HG03103 (cell line): ENCODE measurements around the gene GTF3A.
A peak's percentile ranks its signal among the peaks of the same experiment; 100 is the strongest.

Experiments
- ATAC-seq: cut with Tn5 transposase; IDR thresholded peaks from one replicate; pipeline ENCODE4 v1.9.1; 2021; ENCODE audit warnings: low read depth; ENCODE audit not compliant: unreplicated experiment

GTF3A gene

DNA sequence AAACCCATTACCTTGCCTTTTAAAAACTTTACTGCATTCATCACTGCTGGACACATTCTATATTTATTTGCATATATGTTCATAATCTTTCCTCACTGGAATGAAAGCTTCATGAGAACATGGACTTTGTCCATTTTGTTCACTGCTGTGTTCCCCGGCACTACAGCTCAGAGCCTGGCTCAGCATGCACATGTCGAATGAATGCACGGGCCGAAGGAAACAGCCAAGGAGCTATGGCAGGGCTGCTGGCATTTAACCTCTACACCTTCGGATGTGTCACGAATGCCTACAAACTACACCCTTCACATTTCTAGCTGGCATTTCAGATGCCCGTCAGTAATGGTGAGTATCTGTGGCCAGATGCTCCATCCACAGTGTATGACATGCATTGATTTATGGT, 18.4 kb downstream of the GTF3A start:
- ATAC-seq = no peak

DNA sequence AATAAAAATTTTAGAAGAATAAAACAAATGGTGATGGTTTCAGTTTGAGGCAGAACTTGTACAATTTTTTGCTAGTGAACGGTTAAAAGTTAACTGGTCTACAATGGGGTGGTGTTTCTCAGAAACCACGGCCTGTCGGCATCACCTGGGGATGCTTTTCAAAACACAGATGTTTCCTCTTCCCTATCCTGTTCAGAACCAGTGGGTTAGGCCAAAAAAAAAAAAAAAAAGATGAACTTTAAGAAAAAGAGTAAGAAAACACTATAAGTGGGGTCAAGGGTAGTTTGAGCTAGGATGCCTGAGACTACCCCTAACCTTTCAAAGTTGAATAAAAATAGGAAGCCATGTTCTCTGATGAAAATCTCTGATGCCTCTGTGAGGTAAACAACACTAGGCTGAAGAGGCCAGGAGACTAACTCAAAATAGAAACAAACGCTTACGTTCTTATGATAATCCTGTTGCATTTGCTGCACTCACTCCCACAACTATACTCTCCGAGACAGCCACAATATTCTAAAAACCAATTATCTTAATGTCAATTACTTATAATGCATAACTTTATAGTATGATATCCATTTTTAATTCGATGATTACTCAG, 22.7 kb downstream of the GTF3A start:
- no peak for ATAC-seq

DNA sequence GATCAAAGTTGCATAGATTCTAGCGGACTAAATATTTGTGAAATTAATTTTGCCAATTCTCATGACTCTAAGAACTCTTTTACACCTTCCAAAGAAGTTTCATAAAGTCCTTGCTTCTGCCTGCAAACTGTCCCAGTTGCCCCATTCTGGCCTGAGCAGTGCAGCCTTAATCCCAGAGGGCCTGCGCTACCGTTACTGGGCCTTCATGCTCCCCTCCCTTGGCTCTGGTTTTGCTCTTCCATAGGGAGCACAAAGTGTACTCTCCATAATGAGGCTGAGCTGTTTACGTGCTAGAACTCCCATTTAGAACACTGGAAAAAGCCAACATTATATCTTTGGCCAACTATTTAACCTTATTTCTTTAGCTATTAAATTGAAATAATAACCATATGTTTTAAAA, 23.9 kb downstream of the GTF3A start:
- no peak for ATAC-seq

DNA sequence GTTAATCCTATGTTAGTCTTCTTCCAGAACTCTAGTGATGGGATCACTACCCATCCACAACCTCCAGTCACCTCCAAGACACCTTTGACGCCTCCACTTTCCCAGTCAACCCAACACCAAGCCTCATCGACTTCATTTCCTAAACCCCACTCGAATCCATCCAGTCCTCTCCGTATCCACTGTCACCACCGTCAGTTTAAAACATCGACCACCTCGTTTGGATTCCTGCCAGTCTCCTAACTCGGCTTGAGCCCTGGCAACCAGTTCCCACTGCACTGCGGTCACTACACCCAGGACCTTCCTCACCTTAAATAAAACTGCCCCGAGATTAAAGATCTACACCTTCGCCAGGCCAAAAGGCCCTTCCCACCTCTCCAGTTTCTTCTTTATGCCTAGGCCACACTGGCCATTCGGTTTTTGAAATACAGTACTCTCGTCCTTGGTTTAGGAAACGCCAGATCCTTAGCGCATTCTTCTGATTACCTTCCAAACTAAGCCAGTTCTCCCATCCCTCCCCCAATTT, 24.7 kb downstream of the GTF3A start:
- no peak for ATAC-seq

DNA sequence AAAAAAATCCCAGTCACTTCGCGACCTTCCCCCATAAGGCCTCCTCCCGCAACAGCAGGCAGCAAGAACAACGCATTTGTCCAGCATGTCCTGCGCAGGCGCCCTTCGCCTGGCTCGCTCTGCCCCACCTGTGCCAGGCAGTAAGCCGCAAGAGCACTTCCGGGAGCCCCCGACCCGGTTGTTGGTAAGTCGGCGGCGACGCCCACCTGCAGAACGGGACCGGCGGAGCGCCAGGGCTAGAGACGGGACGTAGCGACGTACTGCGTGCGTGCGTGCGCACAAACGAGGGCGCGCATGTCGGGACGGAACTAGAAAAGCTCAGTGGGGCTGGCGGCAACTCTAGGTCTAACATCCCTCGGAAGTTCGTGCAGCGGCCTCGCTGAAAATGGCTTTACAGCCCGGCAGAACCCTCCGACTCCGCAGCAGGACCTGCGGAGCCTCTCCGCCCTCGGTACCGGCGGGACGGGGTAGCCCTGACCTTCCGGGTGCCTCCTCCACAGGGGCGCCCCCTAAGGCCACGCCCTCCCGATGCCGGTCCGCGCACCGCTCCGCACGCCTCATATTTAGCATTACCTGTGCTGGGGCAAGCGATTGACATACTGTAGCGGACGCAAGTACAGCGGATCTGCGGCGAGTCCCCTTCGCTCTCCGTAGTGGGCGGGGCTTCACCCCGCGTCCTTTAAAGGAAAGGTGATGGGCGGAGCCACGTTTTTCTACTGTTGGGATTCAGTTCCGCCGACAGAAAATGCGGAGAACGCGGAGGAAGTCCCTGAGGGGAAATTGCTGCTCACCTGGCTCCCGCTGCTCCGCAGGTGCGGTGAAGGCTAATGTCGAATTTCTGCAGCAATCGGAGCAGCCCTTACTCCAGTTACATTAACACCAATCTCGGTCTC, 25.8 kb downstream of the GTF3A start, which contains the start of gene MTIF3:
Gene MTIF3 (minus strand): TSS at position 629 of the 893 bp plus-strand sequence. CDS start 10,116 bp downstream, outside the sequence.
- ATAC-seq = peak; percentile 82

DNA sequence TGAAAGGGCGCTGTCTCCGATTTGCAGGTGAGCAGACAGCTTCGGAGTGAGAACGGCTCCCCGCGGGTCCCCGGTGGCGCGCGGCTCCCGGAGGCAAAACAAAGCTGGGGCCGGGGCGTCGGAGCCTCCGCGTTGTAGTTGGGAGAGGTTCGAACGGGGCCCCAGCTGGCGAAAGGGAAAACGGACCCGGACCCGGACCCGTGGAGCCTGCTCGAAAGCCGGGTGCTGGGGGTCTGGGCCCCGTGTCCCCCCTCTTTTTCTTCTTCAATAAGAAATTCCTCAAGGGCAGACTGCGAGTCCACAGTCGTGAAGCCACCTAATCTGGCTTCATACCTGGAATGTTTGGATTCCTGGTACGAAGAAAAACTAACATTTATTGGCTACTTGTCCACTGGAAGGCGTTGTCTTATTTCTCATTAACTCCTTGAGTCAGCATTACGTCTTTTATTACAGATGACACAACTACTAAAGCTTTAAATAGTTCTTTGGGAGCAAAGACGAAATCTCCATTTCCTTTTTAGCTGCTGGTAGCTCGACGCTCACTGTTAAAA, 26.6 kb downstream of the GTF3A start:
- ATAC-seq = no peak

DNA sequence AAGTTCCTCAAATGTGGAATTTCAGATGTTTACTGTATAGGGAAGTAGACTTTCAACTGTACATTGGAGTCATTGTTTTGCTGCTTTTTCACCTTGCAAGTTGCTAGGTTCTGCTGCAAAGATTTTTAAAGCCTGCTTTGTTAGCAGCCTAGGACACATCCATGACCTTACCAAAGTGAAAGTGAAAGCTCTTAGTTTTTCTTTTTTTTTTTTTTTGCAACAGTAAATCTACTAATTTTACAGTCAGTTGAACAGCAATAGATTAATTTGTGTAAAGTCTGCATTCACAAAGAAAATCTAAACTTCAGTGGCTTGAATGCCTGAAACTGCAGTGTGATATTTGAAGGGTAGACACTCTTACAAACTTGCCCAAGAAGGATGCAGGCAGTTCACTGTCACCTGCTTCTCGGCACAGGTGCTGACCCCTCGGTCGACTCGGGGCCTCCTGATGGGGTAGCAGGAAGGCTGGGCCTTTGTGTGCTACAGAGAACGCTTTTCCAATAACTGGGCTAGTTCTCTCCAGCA, 31.0 kb downstream of the GTF3A start:
- ATAC-seq = no peak

DNA sequence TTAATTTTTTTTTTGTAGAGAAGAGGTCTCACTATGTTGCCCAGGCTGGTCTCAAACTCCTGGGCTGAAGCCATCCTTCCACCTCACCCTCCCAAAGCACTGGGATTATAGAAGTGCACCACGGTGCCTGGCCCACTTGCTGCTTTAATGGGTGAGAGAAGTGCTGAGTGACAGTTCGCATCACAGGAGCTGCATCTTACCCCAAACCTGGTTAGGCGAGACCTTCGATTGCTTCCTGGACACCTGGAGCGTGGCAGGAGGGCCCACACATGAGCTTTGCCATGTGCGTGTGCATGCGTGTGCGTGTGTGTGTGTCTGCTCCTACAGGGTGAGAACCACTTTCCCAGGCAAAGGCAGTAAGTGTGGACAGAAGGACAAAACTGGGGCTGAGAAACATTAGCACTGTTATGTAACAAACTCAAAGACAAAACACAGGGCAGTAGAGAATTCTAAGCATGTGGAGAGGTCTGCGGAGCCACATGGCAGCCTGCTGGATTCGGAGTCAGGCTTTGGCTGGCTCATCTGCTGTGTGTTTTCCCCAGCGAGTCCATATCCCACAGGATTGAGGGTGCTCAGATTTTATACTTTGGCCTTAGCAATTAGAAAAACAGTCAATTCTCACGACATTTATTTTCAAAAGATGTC, 37.6 kb downstream of the GTF3A start:
- no peak for ATAC-seq

DNA sequence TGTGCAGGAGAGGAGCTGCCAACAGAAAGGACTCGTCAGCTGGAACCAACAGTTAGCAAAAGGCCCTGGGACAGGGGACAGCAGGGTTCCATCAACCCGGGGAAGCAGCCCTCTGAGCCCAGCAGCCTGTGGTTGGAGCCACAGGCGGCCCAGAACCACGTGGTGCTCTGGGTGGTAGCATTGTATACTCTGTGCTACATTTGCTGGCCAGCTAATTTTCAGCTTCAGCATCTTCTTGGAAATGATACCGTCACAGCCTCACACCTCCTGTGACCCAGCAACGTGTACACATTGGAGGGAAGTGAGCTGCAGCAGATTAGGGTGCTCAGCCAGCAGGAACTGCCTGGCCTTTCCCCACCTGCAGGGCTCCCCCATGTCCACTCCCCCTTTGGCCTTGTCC, 39.1 kb downstream of the GTF3A start:
- ATAC-seq = no peak

DNA sequence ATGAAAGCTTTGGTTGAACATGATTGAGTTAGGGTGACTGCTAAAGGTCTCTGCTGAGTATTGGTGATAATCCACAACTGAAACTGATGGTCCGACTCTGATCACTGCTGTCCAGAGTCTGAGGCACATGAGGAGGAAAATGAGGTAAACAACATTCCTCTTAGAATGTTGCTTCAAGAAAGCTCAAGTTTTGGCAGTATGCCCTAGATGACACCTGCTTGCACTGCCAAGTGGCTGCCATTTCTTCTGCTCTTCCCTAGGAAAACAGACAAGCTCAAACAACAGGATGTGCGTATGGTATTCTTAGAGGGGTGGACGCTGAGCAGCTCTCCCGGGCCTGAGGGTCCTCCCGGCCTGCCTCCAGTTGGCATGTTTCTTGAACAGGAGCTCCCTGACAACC, 41.2 kb downstream of the GTF3A start:
- ATAC-seq = no peak

DNA sequence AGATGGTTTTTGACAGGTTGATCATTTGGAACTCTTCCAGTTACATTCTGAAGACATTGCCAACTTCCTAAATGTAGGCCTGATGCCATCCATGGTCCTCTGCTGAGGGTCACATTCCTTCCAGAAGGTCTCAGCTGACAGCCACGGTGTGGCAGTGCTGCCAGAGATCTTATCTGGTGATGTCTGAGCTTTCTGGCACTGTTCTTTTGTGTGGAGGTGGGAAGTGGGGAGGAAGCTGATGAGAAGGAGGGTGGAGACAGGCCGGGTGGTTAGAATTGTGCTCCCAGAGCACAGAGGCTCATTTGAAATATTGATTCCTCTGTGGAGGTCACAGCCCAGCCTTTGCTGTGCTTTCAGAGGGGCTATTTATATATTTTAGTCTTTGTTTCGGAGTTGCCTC, 42.1 kb downstream of the GTF3A start:
- no peak for ATAC-seq

DNA sequence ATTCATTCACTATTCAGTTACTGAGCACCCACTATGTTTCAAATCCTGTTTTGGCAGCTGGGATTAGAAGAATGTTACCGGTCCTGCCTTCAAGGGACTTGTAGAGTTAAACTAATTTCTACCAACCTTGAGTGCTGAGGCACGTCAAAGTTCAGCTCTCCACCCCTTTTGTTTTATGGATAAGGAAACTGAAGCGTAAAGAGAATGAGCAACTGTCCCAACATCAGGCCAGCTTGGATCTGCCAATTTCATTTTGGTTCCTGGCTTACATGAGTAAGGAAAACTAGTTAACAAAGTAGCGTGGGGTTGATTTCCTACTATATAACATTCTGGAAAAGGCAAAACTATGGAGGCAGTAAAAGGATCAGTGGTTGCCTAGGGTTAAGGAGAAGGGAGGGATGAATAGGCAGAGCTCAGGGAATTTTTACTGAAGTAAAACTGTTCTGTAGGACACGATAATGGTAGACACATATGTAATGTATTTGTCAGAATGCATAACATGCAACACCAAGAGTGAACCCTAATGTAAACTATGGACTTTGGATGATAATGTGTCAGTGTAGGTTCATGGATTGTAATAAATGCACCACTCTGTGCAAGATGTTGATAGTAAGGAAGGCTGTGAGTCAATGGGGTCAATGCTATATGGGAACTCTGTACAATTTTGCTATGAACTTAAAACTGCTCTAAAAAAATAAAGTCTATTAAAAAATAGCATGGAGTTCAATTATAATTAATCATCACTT, 45.8 kb downstream of the GTF3A start:
- no peak for ATAC-seq

DNA sequence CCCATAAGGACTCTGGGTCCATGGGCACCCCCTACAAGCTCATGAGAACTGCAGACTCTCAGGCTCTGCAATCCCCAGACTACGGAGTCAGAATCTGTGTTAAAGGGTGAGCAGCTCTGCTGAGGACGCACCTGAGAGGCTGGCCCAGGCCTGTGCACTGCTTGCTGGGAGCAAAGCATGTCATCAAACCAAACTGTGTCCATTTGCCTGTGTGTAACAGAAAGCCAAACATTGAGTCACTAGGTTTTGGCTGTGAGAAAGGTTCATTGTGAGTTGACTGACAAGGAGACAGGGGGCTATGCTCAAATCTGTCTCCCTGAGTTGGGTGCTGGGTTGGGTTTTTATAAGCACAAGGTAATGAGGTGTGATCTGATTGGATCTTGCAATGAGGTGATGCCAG, 48.0 kb downstream of the GTF3A start:
- no peak for ATAC-seq

DNA sequence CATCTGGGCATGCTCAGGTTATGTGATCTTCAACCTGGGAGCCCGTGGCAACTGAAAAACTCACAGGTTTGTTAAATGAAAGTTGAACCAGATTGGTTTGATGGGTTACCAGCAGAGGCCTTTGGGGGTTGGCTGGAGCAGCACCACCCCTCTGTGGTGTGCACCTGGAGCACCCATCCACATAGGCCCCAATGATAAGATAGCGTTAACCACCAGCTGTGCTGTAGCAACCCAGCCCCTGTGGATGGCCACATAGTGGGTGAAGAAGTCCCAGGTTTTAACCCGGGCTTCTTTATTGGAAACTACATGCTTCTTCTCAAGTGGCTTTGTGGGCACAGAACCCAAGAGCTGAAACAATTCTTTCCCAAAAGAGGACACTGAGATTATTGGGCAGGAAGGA, 48.5 kb downstream of the GTF3A start:
- no peak for ATAC-seq

DNA sequence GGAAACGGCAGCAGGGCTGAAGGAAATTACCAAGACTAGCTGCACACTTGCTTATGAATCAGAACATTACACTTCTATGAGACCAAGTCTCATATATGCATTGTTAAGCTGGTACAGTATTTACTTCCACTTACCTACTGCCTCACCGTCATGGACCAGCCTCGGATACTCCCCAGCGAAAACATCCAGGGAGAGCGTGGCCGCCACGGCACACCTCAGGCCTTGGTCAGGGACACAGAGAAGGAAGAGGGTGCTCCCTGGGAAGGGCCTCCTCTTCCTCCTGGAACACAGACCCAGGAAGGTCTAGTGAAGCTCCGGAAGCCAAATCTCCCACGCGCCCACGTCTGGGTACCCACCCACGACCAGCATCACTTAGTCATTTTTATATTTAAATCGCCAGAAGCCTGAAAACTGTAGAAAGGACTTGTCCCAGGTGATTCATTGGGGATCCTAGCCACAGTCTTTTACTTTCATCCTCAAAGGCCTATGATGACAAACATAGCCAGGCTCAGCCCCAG, 50.4 kb downstream of the GTF3A start:
- ATAC-seq = no peak

DNA sequence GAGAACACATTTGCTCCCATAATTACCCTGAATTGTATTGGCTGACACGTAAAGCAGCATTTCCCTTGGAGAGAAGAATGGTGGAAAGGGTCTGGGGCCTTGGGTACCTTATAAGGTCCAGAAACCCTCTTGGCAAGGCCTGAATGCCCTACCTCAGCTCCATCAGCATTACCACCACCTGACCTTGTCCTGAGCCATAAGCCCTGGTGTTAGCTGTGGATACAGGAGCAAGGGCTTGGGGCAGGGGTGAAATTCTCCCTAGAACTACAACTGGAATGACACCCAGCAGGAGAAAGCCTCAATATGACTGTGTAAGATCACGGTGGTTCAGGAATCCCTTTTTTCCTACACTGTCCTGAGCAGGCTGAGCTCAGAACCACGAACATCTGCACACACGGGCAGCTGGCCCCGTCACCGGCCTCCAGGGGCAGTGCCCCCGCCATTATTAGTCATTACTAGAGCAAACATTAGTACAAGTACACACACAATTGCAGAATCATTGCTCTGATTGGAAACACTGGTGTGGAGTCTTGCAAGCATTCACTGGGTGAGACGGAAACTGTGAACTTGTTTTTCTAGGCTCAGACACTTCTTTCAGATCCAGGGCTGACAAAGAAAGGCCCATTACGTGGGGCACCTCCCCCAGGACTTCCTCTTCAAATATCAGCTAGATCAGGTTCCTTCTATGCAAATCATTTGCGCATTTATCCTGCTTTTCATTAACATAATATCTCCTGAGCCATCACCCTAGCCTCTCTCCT, 52.7 kb downstream of the GTF3A start:
- ATAC-seq = peak; percentile 53

DNA sequence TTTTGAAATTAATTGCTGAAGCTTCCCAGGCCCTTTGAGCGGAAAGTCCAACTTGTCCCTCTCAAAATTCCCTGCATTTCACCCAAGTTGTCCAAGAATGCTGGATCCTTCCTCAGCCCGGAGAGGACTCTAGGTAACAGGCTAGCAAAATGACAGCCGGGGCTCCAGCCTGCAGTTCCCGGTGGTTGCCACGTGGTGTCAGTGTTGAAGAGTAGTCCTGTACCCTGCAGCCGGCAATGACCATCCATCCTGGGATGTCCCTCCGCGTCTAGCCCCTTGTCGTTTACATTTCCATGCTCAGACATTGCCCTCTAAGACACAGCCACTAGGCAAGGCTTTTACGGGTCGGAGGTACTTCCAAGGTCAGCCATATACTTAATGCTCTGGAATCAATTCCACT, 57.3 kb downstream of the GTF3A start:
- no peak for ATAC-seq

DNA sequence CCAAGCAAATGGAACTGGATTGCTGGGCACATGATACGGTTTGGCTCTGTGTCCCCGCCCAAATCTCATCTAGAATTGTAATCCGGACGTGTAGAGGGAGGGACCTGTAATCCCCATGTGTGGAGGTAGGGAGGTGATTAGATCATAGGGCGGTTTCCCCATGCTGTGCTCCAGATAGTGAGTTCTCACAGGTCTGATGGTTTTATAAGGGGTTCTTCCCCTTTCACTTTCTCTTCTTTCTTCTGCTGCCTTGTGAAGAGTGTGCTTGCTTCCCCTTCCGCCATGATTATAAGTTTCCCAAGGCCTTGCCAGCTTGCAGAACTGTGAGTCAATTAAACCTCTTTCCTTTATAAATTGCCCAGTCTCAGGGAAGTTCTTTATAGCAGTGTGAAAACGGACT, 58.6 kb downstream of the GTF3A start:
- peak; percentile 90 for ATAC-seq

DNA sequence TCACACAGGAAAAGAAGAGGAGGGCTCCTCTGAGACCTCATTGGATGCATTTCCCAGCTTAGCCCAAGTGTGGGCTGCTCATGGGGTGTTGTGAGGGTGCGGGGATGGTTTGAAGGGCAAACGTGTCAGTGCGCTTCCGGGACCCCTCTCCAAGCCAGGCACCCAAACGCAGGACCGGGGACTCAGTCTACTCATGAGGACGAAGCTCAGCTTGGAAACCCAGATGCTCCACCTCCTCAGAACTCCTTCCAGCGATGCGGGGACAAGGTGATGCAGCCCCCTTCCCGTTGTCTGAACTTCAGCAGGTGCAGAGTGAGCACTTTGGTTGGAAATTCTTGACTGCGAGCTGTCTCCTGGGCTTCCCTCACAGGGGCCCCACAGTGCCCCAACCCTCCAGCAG, 59.0 kb downstream of the GTF3A start:
- ATAC-seq = no peak
